SK-N-SH (cell line): Measurements from ENCODE around the gene SNX3. TPM values are rescaled to one million over a fixed set of nuclear protein-coding genes. Genes with fewer than 3 reads are reported as not detected.

ENCODE experiments used
- CTCF ChIA-PET: fragments of 300-600, 350-600 bp; formaldehyde crosslinking; extraction: SDS; loops from one replicate; lab custom pipeline; 2021; lab: Yijun Ruan, JAX
- POLR2A ChIA-PET: fragments of 350-600 bp; sonication (Branson Sonifier 250); formaldehyde crosslinking; extraction: SDS; loops from one replicate; lab custom pipeline; 2020; ENCODE audit warnings: antibody characterized with exemption, inconsistent platforms; lab: Yijun Ruan, JAX
- DNase-seq: peaks from one replicate; pipeline ENCODE4 v3.0.0; 2012
- H2AFZ ChIP-seq: fragments of 200-600 bp; sonication (generic); 2 replicates; pipeline ENCODE4 v1.8.1; 2016; ENCODE audit warnings: antibody characterized with exemption, mild to moderate bottlenecking, low read depth
- H3F3A ChIP-seq: fragments of 200-600 bp; sonication (generic); replicated peaks from 2 replicates; pipeline ENCODE3; 2016; ENCODE audit warnings: antibody characterized with exemption, mild to moderate bottlenecking; ENCODE audit not compliant: insufficient read depth
- H3K27ac ChIP-seq, 2 experiments: fragments of 200-500 bp in 1 of 2; fragments of 200-600 bp in 1 of 2; sonication (Bioruptor generic) in 1 of 2; sonication (generic), shearing (Covaris generic) in 1 of 2; 2 replicates each; pipeline versions ENCODE4 v1.5.1 to v1.6.1; 2014 to 2016; ENCODE audit warnings: low read depth in 2 of 2, inconsistent platforms in 1 of 2, low read length in 1 of 2, mild to moderate bottlenecking in 1 of 2, mixed read lengths in 1 of 2
- H3K27me3 ChIP-seq: fragments of 200-600 bp; sonication (generic), shearing (Covaris generic); 2 replicates; pipeline ENCODE4 v1.6.1; 2016; ENCODE audit warnings: mixed run types; ENCODE audit not compliant: insufficient read depth
- H3K36me3 ChIP-seq, 2 experiments: fragments of 200-500 bp in 1 of 2; fragments of 200-600 bp in 1 of 2; sonication (Bioruptor generic) in 1 of 2; sonication (generic) in 1 of 2; replicated peaks in 1 of 2; 2 replicates each; pipeline versions ENCODE3 to v1.5.1; 2014 to 2016; ENCODE audit warnings: low read length in 1 of 2, mild to moderate bottlenecking in 1 of 2; ENCODE audit not compliant: insufficient read depth in 2 of 2, control insufficient read depth in 1 of 2
- H3K4me1 ChIP-seq, 2 experiments: fragments of 200-500 bp in 1 of 2; fragments of 200-600 bp in 1 of 2; sonication (Bioruptor generic) in 1 of 2; sonication (generic), shearing (Covaris generic) in 1 of 2; 2 replicates each; pipeline versions ENCODE4 v1.5.1 to v1.6.1; 2014 to 2016; ENCODE audit warnings: low read depth in 1 of 2, low read length in 1 of 2, mixed run types in 1 of 2; ENCODE audit not compliant: insufficient read depth in 2 of 2, control insufficient read depth in 1 of 2
- H3K4me2 ChIP-seq: fragments of 200-600 bp; sonication (generic), shearing (Covaris generic); 2 replicates; pipeline ENCODE4 v1.6.1; 2017; ENCODE audit warnings: mixed run types
- H3K4me3 ChIP-seq, 2 experiments: fragments of 200-500 bp in 1 of 2; fragments of 200-600 bp in 1 of 2; sonication (Bioruptor generic) in 1 of 2; sonication (generic), shearing (Covaris generic) in 1 of 2; 2 replicates each; pipeline versions ENCODE4 v1.5.1 to v1.8.1; 2014 to 2016; ENCODE audit warnings: low read depth in 2 of 2, inconsistent platforms in 1 of 2, low read length in 1 of 2, mild to moderate bottlenecking in 1 of 2, mixed read lengths in 1 of 2, moderate library complexity in 1 of 2
- H3K79me2 ChIP-seq: fragments of 200-600 bp; sonication (generic); 2 replicates; pipeline ENCODE4 v1.8.1; 2017; ENCODE audit warnings: mild to moderate bottlenecking; ENCODE audit not compliant: insufficient read depth
- H3K9ac ChIP-seq: fragments of 200-600 bp; sonication (generic); 2 replicates; pipeline ENCODE4 v1.6.1; 2017; ENCODE audit warnings: mixed run types
- H3K9me2 ChIP-seq: fragments of 200-600 bp; sonication (generic); 2 replicates; pipeline ENCODE4 v1.6.1; 2017; ENCODE audit warnings: mixed run types
- H3K9me3 ChIP-seq: fragments of 200-600 bp; sonication (generic); 2 replicates; pipeline ENCODE4 v1.6.1; 2017; ENCODE audit warnings: mixed run types, mild to moderate bottlenecking, moderate library complexity
- H4K20me1 ChIP-seq: fragments of 200-600 bp; sonication (generic); 2 replicates; pipeline ENCODE4 v1.6.1; 2017; ENCODE audit warnings: mild to moderate bottlenecking, mixed run types; ENCODE audit not compliant: insufficient read depth
- CHD2 ChIP-seq: fragments of 150-350 bp; IDR thresholded peaks from 2 replicates; pipeline ENCODE4 v1.6.1; 2018; ENCODE audit warnings: low read length; ENCODE audit not compliant: partially characterized antibody
- ELF1 ChIP-seq: IDR thresholded peaks from 2 replicates; pipeline ENCODE4 v1.4.0; 2012
- EP300 ChIP-seq, 2 experiments: IDR thresholded peaks; 2 replicates each; pipeline versions ENCODE4 v1.4.0 to v1.6.1; 2012; ENCODE audit warnings: borderline replicate concordance in 1 of 2, low read depth in 1 of 2, low read length in 1 of 2
- EZH2phosphoT487 ChIP-seq: fragments of 200-600 bp; sonication (generic); IDR thresholded peaks from 2 replicates; pipeline ENCODE4 v1.6.1; 2017; ENCODE audit warnings: low read depth, mixed run types, mild to moderate bottlenecking, antibody characterized with exemption, moderate library complexity, borderline replicate concordance
- FOSL2 ChIP-seq: IDR thresholded peaks from 2 replicates; pipeline ENCODE4 v1.4.0; 2012; ENCODE audit warnings: low read depth, mild to moderate bottlenecking, moderate library complexity, borderline replicate concordance
- FOXJ3 ChIP-seq: sonication (generic); formaldehyde crosslinking; IDR thresholded peaks from 2 replicates; pipeline ENCODE4 v1.5.1; 2020; ENCODE audit warnings: mild to moderate bottlenecking, missing genetic modification reagents
- FOXM1 ChIP-seq: IDR thresholded peaks from 2 replicates; pipeline ENCODE4 v1.4.0; 2012; ENCODE audit warnings: low read depth, mild to moderate bottlenecking
- GABPA ChIP-seq: IDR thresholded peaks from 2 replicates; pipeline ENCODE4 v1.4.0; 2012; ENCODE audit warnings: low read depth, mild to moderate bottlenecking
- GATA2 ChIP-seq: sonication (generic); formaldehyde crosslinking; IDR thresholded peaks from 2 replicates; pipeline ENCODE4 v1.5.0; 2020; ENCODE audit warnings: mild to moderate bottlenecking, missing genetic modification reagents
- MEF2A ChIP-seq: IDR thresholded peaks from 2 replicates; pipeline ENCODE4 v1.4.0; 2012; ENCODE audit warnings: low read depth, borderline replicate concordance
- MXI1 ChIP-seq: IDR thresholded peaks from 2 replicates; pipeline ENCODE4 v1.6.1; 2012; ENCODE audit warnings: mild to moderate bottlenecking, low read depth, low read length, improper control_type of control experiment
- NRF1 ChIP-seq: IDR thresholded peaks from 2 replicates; pipeline ENCODE4 v1.6.1; 2012; ENCODE audit warnings: low read depth, mild to moderate bottlenecking, low read length
- PBX3 ChIP-seq: IDR thresholded peaks from 2 replicates; pipeline ENCODE4; 2012
- RAD21 ChIP-seq: IDR thresholded peaks from 2 replicates; pipeline ENCODE4 v1.6.1; 2012; ENCODE audit warnings: mild to moderate bottlenecking, low read length
- RFX5 ChIP-seq: IDR thresholded peaks from 2 replicates; pipeline ENCODE4 v1.6.1; 2012; ENCODE audit warnings: mild to moderate bottlenecking, improper control_type of control experiment, low read length
- RXRA ChIP-seq: IDR thresholded peaks from 2 replicates; pipeline ENCODE4 v1.4.0; 2012; ENCODE audit warnings: low read depth, mild to moderate bottlenecking, borderline replicate concordance
- SIN3A ChIP-seq: IDR thresholded peaks from 2 replicates; pipeline ENCODE4 v1.6.1; 2012; ENCODE audit warnings: low read depth, mild to moderate bottlenecking, low read length, moderate library complexity, borderline replicate concordance
- SMC3 ChIP-seq: IDR thresholded peaks from 2 replicates; pipeline ENCODE4 v1.6.1; 2012; ENCODE audit warnings: low read depth, low read length, improper control_type of control experiment
- TAF1 ChIP-seq: IDR thresholded peaks from 2 replicates; pipeline ENCODE4 v1.6.1; 2012; ENCODE audit warnings: low read depth, mild to moderate bottlenecking, low read length, moderate library complexity, borderline replicate concordance
- USF1 ChIP-seq: IDR thresholded peaks from 2 replicates; pipeline ENCODE4 v1.4.0; 2012; ENCODE audit warnings: low read depth, borderline replicate concordance
- USF2 ChIP-seq: fragments of 150-350 bp; IDR thresholded peaks from 2 replicates; pipeline ENCODE4 v1.6.1; 2017; ENCODE audit warnings: antibody characterized with exemption, low read length, low read depth, borderline replicate concordance
- YY1 ChIP-seq: IDR thresholded peaks from 2 replicates; pipeline ENCODE4 v1.4.0; 2012; ENCODE audit warnings: low read depth, mild to moderate bottlenecking
- WGBS: methylation state at CpG from one replicate; pipeline ENCODE4 v1.1.6; 2017; ENCODE audit warnings: low lambda C conversion rate; 5-methylcytosine and 5-hydroxymethylcytosine counted together
- polyA plus RNA-seq, 3 experiments: library from polyadenylated mRNA; depleted of rRNA; stranded (reverse); fragments of >200 nt; gene quantifications; 2 replicates each; pipeline ENCODE4 v1.2.3, GENCODE V29; 2012
- TF ChIP-seq, protein P1 (sequence below): IDR thresholded peaks from 2 replicates; pipeline ENCODE4 v1.4.0; 2012; ENCODE audit warnings: low read depth, borderline replicate concordance

SNX3 gene
- polyA plus RNA-seq, 1 of the 3 experiments (the other 2 are of a cell fraction) = 105 TPM

DNA sequence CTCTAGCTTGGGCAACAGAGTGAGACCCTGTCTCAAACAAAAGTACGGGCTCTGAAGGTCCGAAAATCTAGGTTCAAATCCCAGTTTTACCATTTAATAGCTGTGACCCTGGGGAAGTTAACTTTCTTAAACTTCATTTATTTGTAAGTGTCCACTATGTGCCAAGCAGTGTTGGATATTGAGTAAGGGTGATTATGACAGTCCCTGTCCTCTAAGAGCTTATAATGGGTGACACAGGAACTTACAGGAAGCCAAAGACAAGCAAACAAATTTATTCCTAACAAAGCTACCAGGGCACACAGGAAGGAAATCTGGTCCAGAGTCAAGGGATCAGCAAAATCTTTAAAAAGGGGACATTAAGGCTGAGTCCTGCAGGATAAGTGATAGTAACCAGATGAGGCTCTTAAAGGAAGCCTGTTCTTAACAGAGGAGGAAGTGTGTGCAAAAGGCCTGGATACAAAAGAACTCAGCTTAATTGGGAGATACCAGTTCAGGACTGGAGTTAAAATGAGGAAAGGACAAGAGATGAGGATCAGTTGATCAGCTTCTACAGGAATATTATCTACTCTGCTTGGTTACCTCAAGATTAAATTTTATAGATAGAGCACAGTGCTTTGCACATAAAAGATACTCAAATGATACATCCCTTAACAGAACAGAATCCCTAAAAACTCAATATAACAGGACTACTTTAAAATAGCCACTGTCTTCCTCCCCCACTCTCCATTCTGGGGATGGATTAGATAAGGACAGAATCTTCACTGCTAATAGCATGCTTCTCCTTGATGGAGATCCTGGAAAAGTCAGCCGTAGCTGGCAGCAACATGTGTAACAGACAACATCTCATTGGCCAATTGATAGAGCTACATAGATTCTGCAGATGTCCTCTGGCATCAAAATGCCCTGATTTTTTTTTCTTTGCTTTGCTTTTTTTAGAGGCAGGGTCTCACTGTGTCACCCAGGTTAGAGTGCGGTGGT is 6.1 kb downstream of the SNX3 start:
- H3K79me2 ChIP-seq = peaks cover 99% of the 10 kb centered on the region
- WGBS = 94% methylated on average over 4 of the region's 4 CpGs
- DNase-seq = peak; percentile 59
- ChIA-PET CTCF (interaction anchor here (1.1 to 1.5 kb wide), 3 partner anchors 25 to 238 kb away, joined by 3 to 8 read pairs (median 4); no protein-coding TSS in a partner anchor), POLR2A (no interaction called here)
- no peaks in the 10 kb centered on the region for H3K27me3 ChIP-seq
- H3K9me2 ChIP-seq = no peaks in the 10 kb centered on the region
- H3K4me2 ChIP-seq = no peak overlapping the region
- peaks cover 0 to 17% of the 10 kb centered on the region in 2 experiments; a peak in 2 of 4 replicates for H3K4me1 ChIP-seq
- H3K9ac ChIP-seq = no peak overlapping the region
- peak overlapping the region in 1 of 2 experiments; percentile 57; a peak in 2 of 4 replicates for H3K27ac ChIP-seq
- H3K36me3 ChIP-seq = peaks cover 0 to 6% of the 10 kb centered on the region in 2 experiments
- no peaks in the 10 kb centered on the region for H3K9me3 ChIP-seq
- H3K4me3 ChIP-seq = no peak overlapping the region
- H3F3A ChIP-seq = no peaks in the 10 kb centered on the region
- no peak overlapping the region for H2AFZ ChIP-seq
- H4K20me1 ChIP-seq = peaks cover 16% of the 10 kb centered on the region
- peak; percentile 49; the same call in 1 of the 2 replicates for TF ChIP-seq MXI1
- TF ChIP-seq EZH2phosphoT487 = no peak
- no peak for TF ChIP-seq ELF1
- no peak; the same call in 1 of the 2 replicates for TF ChIP-seq RFX5
- no peak for TF ChIP-seq TAF1
- no peak for TF ChIP-seq RXRA
- no peak for TF ChIP-seq FOXM1
- no peak for TF ChIP-seq GABPA
- no peak for TF ChIP-seq USF1
- peak; percentile 35; the same call in 1 of the 2 replicates for TF ChIP-seq GATA2
- TF ChIP-seq, protein P1, sequence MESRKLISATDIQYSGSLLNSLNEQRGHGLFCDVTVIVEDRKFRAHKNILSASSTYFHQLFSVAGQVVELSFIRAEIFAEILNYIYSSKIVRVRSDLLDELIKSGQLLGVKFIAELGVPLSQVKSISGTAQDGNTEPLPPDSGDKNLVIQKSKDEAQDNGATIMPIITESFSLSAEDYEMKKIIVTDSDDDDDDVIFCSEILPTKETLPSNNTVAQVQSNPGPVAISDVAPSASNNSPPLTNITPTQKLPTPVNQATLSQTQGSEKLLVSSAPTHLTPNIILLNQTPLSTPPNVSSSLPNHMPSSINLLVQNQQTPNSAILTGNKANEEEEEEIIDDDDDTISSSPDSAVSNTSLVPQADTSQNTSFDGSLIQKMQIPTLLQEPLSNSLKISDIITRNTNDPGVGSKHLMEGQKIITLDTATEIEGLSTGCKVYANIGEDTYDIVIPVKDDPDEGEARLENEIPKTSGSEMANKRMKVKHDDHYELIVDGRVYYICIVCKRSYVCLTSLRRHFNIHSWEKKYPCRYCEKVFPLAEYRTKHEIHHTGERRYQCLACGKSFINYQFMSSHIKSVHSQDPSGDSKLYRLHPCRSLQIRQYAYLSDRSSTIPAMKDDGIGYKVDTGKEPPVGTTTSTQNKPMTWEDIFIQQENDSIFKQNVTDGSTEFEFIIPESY = no peak
- TF ChIP-seq CHD2 = peak; percentile 28
- TF ChIP-seq YY1 = no peak
- no peak for TF ChIP-seq FOXJ3 (CRISPR knock-in tag)
- no peak for TF ChIP-seq SIN3A
- no peak for TF ChIP-seq FOSL2
- 0 out of 2 replicates have a peak, but pooled peaks have one; percentile 5 for TF ChIP-seq RAD21
- no peak for TF ChIP-seq SMC3
- TF ChIP-seq PBX3 = no peak
- no peak for TF ChIP-seq NRF1
- TF ChIP-seq EP300 (IDR thresholded peaks at IDR 0.05; ENCODE audit: borderline replicate concordance in 1 of 2, low read depth in 1 of 2, low read length in 1 of 2) = no peak; a peak in 1 of 4 replicates
- no peak for TF ChIP-seq MEF2A
- no peak for TF ChIP-seq USF2
